Measurements from ENCODE around the gene UNC13A. TPM values are rescaled to one million over a fixed set of nuclear protein-coding genes. Genes with fewer than 3 reads are reported as not detected.

UNC13A gene
- total RNA-seq, 1 experiment from 2014 or later, result 0.18 TPM

GRCh38 chr19:17724655-17725054, 36.5 kb upstream of the UNC13A start:
- no peaks in the 10 kb centered on the region for H3K27me3 ChIP-seq (replicated peaks; ENCODE audit: control insufficient read depth, insufficient read depth, low read length)

GRCh38 chr19:17722655-17723240, 34.6 kb upstream of the UNC13A start:
- no peaks in the 10 kb centered on the region for H3K27me3 ChIP-seq (replicated peaks; ENCODE audit: control insufficient read depth, insufficient read depth, low read length)
- no peak for DNase-seq
- H3K4me1 ChIP-seq, result peaks cover 11% of the 10 kb centered on the region
- TF ChIP-seq, protein P1, sequence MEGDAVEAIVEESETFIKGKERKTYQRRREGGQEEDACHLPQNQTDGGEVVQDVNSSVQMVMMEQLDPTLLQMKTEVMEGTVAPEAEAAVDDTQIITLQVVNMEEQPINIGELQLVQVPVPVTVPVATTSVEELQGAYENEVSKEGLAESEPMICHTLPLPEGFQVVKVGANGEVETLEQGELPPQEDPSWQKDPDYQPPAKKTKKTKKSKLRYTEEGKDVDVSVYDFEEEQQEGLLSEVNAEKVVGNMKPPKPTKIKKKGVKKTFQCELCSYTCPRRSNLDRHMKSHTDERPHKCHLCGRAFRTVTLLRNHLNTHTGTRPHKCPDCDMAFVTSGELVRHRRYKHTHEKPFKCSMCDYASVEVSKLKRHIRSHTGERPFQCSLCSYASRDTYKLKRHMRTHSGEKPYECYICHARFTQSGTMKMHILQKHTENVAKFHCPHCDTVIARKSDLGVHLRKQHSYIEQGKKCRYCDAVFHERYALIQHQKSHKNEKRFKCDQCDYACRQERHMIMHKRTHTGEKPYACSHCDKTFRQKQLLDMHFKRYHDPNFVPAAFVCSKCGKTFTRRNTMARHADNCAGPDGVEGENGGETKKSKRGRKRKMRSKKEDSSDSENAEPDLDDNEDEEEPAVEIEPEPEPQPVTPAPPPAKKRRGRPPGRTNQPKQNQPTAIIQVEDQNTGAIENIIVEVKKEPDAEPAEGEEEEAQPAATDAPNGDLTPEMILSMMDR (IDR thresholded peaks at IDR 0.05; ENCODE audit: insufficient read depth in 1 of 2, low read depth in 1 of 2, low read length in 1 of 2, severe bottlenecking in 1 of 2, unreplicated experiment in 1 of 2), result no peak
- H3K4me3 ChIP-seq (ENCODE audit: low read depth, low read length), result no peak overlapping the region
- H3K27ac Mint-ChIP-seq (ENCODE audit: unreplicated experiment), result no peak overlapping the region
- ChIA-PET POLR2A (no interaction called here), CTCF (no interaction called here)
- H3K27me3 Mint-ChIP-seq (ENCODE audit: insufficient read depth, unreplicated experiment), result no peaks in the 10 kb centered on the region
- no peaks in the 10 kb centered on the region for H3K9me3 ChIP-seq
- no peaks in the 10 kb centered on the region for H3K9me3 Mint-ChIP-seq (ENCODE audit: unreplicated experiment)
- BruUV-seq (replicated peaks), result no TSS peak
- intact Hi-C loops (cut with micrococcal nuclease; ENCODE audit: unreplicated experiment), result no loop called here
- H3K4me1 Mint-ChIP-seq (ENCODE audit: low read depth, unreplicated experiment), result peaks cover 12% of the 10 kb centered on the region
- no peak overlapping the region for H3K4me3 Mint-ChIP-seq (ENCODE audit: unreplicated experiment)
- no peaks in the 10 kb centered on the region; the same call in 1 of the 2 replicates for H3K36me3 ChIP-seq (ENCODE audit: control insufficient read depth, insufficient read depth, low read length)
- peaks cover 13% of the 10 kb centered on the region for H3K36me3 Mint-ChIP-seq (ENCODE audit: insufficient read depth, unreplicated experiment)

More at GRCh38 chr19:17724655-17725054, 36.5 kb upstream of the UNC13A start:
- H3K4me1 Mint-ChIP-seq (ENCODE audit: low read depth, unreplicated experiment), result peaks cover 7% of the 10 kb centered on the region
- no peak for DNase-seq
- peaks cover 17% of the 10 kb centered on the region for H3K36me3 Mint-ChIP-seq (ENCODE audit: insufficient read depth, unreplicated experiment)
- Histone ChIP-seq H3K9me3 (no peaks in the 10 kb centered on the region), H3K4me3 (ENCODE audit: low read depth, low read length) (no peak overlapping the region), H3K36me3 (ENCODE audit: control insufficient read depth, insufficient read depth, low read length) (no peaks in the 10 kb centered on the region; the same call in 1 of the 2 replicates), H3K4me1 (peaks cover 8% of the 10 kb centered on the region; the same call in 1 of the 2 replicates)
- H3K27me3 Mint-ChIP-seq (ENCODE audit: insufficient read depth, unreplicated experiment), result no peaks in the 10 kb centered on the region
- POLR2A ChIA-PET, result no interaction called here
- no peaks in the 10 kb centered on the region for H3K9me3 Mint-ChIP-seq (ENCODE audit: unreplicated experiment)
- H3K4me3 Mint-ChIP-seq (ENCODE audit: unreplicated experiment), result no peak overlapping the region
- CTCF ChIA-PET, result no interaction called here
- BruUV-seq (replicated peaks), result no TSS peak
- TF ChIP-seq, protein P1 (IDR thresholded peaks at IDR 0.05; ENCODE audit: insufficient read depth in 1 of 2, low read depth in 1 of 2, low read length in 1 of 2, severe bottlenecking in 1 of 2, unreplicated experiment in 1 of 2), result no peak
- intact Hi-C loops (cut with micrococcal nuclease; ENCODE audit: unreplicated experiment), result no loop called here
- peak overlapping the region; percentile 1 for H3K27ac Mint-ChIP-seq (ENCODE audit: unreplicated experiment)

GRCh38 chr19:17721821-17722220, 33.7 kb upstream of the UNC13A start:
- intact Hi-C loops (cut with micrococcal nuclease; ENCODE audit: unreplicated experiment), result no loop called here
- Mint-ChIP-seq H3K27ac (ENCODE audit: unreplicated experiment) (no peak overlapping the region), H3K36me3 (ENCODE audit: insufficient read depth, unreplicated experiment) (peaks cover 13% of the 10 kb centered on the region), H3K4me1 (ENCODE audit: low read depth, unreplicated experiment) (peaks cover 12% of the 10 kb centered on the region), H3K4me3 (ENCODE audit: unreplicated experiment) (no peak overlapping the region), H3K9me3 (ENCODE audit: unreplicated experiment) (no peaks in the 10 kb centered on the region), H3K27me3 (ENCODE audit: insufficient read depth, unreplicated experiment) (no peaks in the 10 kb centered on the region)
- BruUV-seq (replicated peaks), result no TSS peak
- Histone ChIP-seq H3K27me3 (replicated peaks; ENCODE audit: control insufficient read depth, insufficient read depth, low read length) (no peaks in the 10 kb centered on the region), H3K9me3 (no peaks in the 10 kb centered on the region), H3K36me3 (ENCODE audit: control insufficient read depth, insufficient read depth, low read length) (no peaks in the 10 kb centered on the region; the same call in 1 of the 2 replicates), H3K4me3 (ENCODE audit: low read depth, low read length) (no peak overlapping the region), H3K4me1 (peaks cover 11% of the 10 kb centered on the region)
- ChIA-PET POLR2A (no interaction called here), CTCF (no interaction called here)
- no peak for DNase-seq
- TF ChIP-seq, protein P1 (IDR thresholded peaks at IDR 0.05; ENCODE audit: insufficient read depth in 1 of 2, low read depth in 1 of 2, low read length in 1 of 2, severe bottlenecking in 1 of 2, unreplicated experiment in 1 of 2), result no peak
